Left lung (tissue), 10 donors: Measurements from ENCODE around the gene GNAL. TPM values are rescaled to one million over a fixed set of nuclear protein-coding genes. Genes with fewer than 3 reads are reported as not detected.

Source experiments
- ATAC-seq: fragments of 200-7000 bp; cut with Tn5 transposase; one replicate; pipeline ENCODE4 v1.9.1; 2020; ENCODE audit warnings: moderate library complexity
- DNase-seq, 4 donors: peaks; one replicate each; pipeline ENCODE4 v3.0.0-alpha.2; 2013 to 2020
- H3K27ac ChIP-seq, 2 donors: fragments of 200-600 bp; sonication (generic) in 1 of 2; one replicate each; pipeline versions ENCODE4 v1.5.0 to v1.8.0; 2020 to 2021
- H3K27me3 ChIP-seq, 2 donors: fragments of 200-600 bp; sonication (generic) in 1 of 2; one replicate each; pipeline versions ENCODE4 v1.5.0 to v1.8.0; 2020 to 2021
- H3K36me3 ChIP-seq, 2 donors: fragments of 200-600 bp; sonication (generic) in 1 of 2; one replicate each; pipeline versions ENCODE4 v1.5.0 to v1.8.0; 2020 to 2021
- H3K4me1 ChIP-seq, 2 donors: fragments of 200-600 bp; one replicate each; pipeline ENCODE4 v1.8.0; 2021
- H3K4me3 ChIP-seq, 2 donors: fragments of 200-600 bp; sonication (generic) in 1 of 2; one replicate each; pipeline versions ENCODE4 v1.5.0 to v1.8.0; 2020 to 2021; ENCODE audit warnings: mild to moderate bottlenecking in 1 of 2
- H3K9me3 ChIP-seq, 2 donors: fragments of 200-600 bp; sonication (generic) in 1 of 2; one replicate each; pipeline versions ENCODE4 v1.5.0 to v1.8.0; 2020 to 2021
- CTCF ChIP-seq, 2 donors: fragments of 200-600 bp; sonication (generic) in 1 of 2; IDR thresholded peaks; one replicate each; pipeline versions ENCODE4 v1.5.0 to v1.8.0; 2021; ENCODE audit warnings: antibody characterized with exemption in 2 of 2
- intact Hi-C, 2 donors: fragments of 100-400 bp; cut with DNase I; formaldehyde crosslinking; loops; one replicate each; pipeline versions ENCODE4 v1.11.2 to v1.14.2; 2022
- polyA plus RNA-seq, 6 donors: library from polyadenylated mRNA; unstranded; fragments of 120-200 nt; gene quantifications; one replicate each; pipeline ENCODE4 v1.2.1, GENCODE V29; 2013; ENCODE audit not compliant: insufficient read length in 6 of 6
- total RNA-seq, 2 donors: library from RNA; stranded (reverse); fragmentation: NEBNext Ultra II Directional; extraction: Animal tissue kit (Norgen Biotek cat#: 25700); gene quantifications; one replicate each; pipeline ENCODE4 v1.2.1, GENCODE V29; 2021
- donor health status: DM: no; HTN: yes; CAD: no.
- donor health status: DM: no; HTN: no; CAD: no.

Gene GNAL
- total and polyA plus RNA-seq, 8 donors, result 1.8 to 5.7 (median 2.8) TPM

- intact Hi-C loops, result no loop called here
- H3K36me3 ChIP-seq, result no peaks in the 10 kb centered on the region
- no peaks in the 10 kb centered on the region for H3K9me3 ChIP-seq
- H3K4me1 ChIP-seq, result peaks cover 0 to 22% of the 10 kb centered on the region in 2 donors
- ATAC-seq (no peak), DNase-seq (no peak)
- H3K27ac ChIP-seq, result no peak overlapping the region
- no peak for TF ChIP-seq CTCF (IDR thresholded peaks at IDR 0.05)
- H3K4me3 ChIP-seq, result no peak overlapping the region
- H3K27me3 ChIP-seq, result no peaks in the 10 kb centered on the region
Measured at GRCh38 chr18:11859282-11859830, 170.3 kb downstream of the GNAL start.

GRCh38 chr18:11859903-11860407, 170.9 kb downstream of the GNAL start:
- H3K4me1 ChIP-seq, result peaks cover 0 to 18% of the 10 kb centered on the region in 2 donors
- peak; percentile 13 for ATAC-seq
- no peaks in the 10 kb centered on the region for H3K27me3 ChIP-seq
- H3K36me3 ChIP-seq, result no peaks in the 10 kb centered on the region
- DNase-seq, result no peak
- TF ChIP-seq CTCF (IDR thresholded peaks at IDR 0.05), result no peak
- H3K27ac ChIP-seq, result no peak overlapping the region
- intact Hi-C loops, result loop anchor here in 1 of 2 donors (10.0 kb wide), 1 partner anchor 125 kb away; no protein-coding TSS in a partner anchor
- no peak overlapping the region for H3K4me3 ChIP-seq
- H3K9me3 ChIP-seq, result no peaks in the 10 kb centered on the region

- H3K36me3 ChIP-seq, result no peaks in the 10 kb centered on the region
Measured at GRCh38 chr18:11860594-11861450, 171.8 kb downstream of the GNAL start.

GRCh38 chr18:11861583-11862288, 172.7 kb downstream of the GNAL start:
- H3K36me3 ChIP-seq, result no peaks in the 10 kb centered on the region
- peaks cover 0 to 15% of the 10 kb centered on the region in 2 donors for H3K4me1 ChIP-seq
- no peak for TF ChIP-seq CTCF (IDR thresholded peaks at IDR 0.05)
- H3K4me3 ChIP-seq, result no peak overlapping the region
- H3K9me3 ChIP-seq, result no peaks in the 10 kb centered on the region
- intact Hi-C loops, result loop anchor here in 1 of 2 donors (10.0 kb wide), 1 partner anchor 127 kb away; no protein-coding TSS in a partner anchor
- no peak overlapping the region for H3K27ac ChIP-seq
- no peak for DNase-seq
- ATAC-seq, result no peak
- no peaks in the 10 kb centered on the region for H3K27me3 ChIP-seq

More at GRCh38 chr18:11860594-11861450, 171.8 kb downstream of the GNAL start:
- Histone ChIP-seq H3K27me3 (no peaks in the 10 kb centered on the region), H3K27ac (no peak overlapping the region), H3K9me3 (no peaks in the 10 kb centered on the region), H3K4me1 (peaks cover 0 to 18% of the 10 kb centered on the region in 2 donors), H3K4me3 (no peak overlapping the region)
- intact Hi-C loops, result loop anchor here in 1 of 2 donors (10.0 kb wide), 1 partner anchor 126 kb away; no protein-coding TSS in a partner anchor
- DNase-seq (no peak), ATAC-seq (peak; percentile 40)
- TF ChIP-seq CTCF (IDR thresholded peaks at IDR 0.05), result no peak
